Upper lobe of left lung (tissue), 4 donors: ENCODE data around the gene CRB1.

Source experiments
- CTCF ChIP-seq, 6 experiments: fragments of 450-650 bp in 4 of 6; fragments of 200-600 bp in 2 of 6; sonication (generic) in 2 of 6; IDR thresholded peaks; one replicate each; pipeline ENCODE4 v1.5.1; 2016 to 2019; ENCODE audit warnings: antibody characterized with exemption in 6 of 6
- POLR2A ChIP-seq, 4 donors: fragments of 450-650 bp; IDR thresholded peaks; one replicate each; pipeline ENCODE4 v1.5.1; 2016 to 2017; ENCODE audit warnings: antibody characterized with exemption in 4 of 4, mild to moderate bottlenecking in 2 of 4
- POLR2AphosphoS5 ChIP-seq, 2 donors: sonication (generic); formaldehyde crosslinking; IDR thresholded peaks; one replicate each; pipeline ENCODE4 v1.5.1; 2017; ENCODE audit warnings: antibody characterized with exemption in 2 of 2

- no peak for TF ChIP-seq CTCF (IDR thresholded peaks at IDR 0.05)
- no peak for TF ChIP-seq POLR2A (IDR thresholded peaks at IDR 0.05)
- no peak for TF ChIP-seq POLR2AphosphoS5 (IDR thresholded peaks at IDR 0.05)
Observed at GRCh38 chr1:197336571-197336970, 68.5 kb downstream of the CRB1 start.
